ENCODE data around the gene THEM5.

DNA sequence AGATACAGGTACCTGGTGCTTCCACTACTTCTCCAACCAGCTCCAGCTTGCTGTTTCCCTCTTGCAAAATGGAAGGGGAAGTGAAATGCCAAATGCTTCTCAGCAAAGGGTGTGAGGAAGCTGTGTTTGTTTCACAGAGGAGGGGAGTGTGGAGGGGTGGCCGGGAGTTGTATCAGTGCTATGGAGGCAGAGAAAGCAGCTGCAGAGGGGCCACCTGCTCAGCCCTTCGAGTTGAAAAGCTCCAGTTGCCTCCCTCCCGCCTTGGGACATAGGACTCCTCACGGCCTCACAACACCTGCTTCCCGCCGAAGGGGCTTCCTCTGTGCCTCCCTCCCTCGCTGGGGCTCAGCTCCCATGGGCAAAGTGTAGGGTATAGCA lies 36.2 kb downstream of the THEM5 start:
- TF ChIP-seq EZH2phosphoT487 (IDR thresholded peaks at IDR 0.05; ENCODE audit: borderline replicate concordance, low read length), result no peak
- TF ChIP-seq CTCF (conservative IDR thresholded peaks at IDR 0.05; ENCODE audit: low read depth, low read length), result no peak
- no peak for TF ChIP-seq EZH2 (IDR thresholded peaks at IDR 0.05; ENCODE audit: low read length, unreplicated experiment)

Data from PC-3 (cell line).